Adipose tissue (tissue), 3 donors: ENCODE results near the gene EFCAB3. TPM values are rescaled to one million over a fixed set of nuclear protein-coding genes. Genes with fewer than 3 reads are reported as not detected.
"Not testable (repeated sequence)": the region's sequence is repeated elsewhere in the genome, so short reads cannot be mapped to it uniquely, and the experiment has no call there.

Experiments
- H3K27ac ChIP-seq: one replicate; pipeline ENCODE4 v1.5.1; 2013; ENCODE audit warnings: low read depth, low read length
- WGBS, 3 donors: extraction: QIAGEN DNeasy Blood & Tissue Kit; methylation state at CpG; one replicate each; pipeline ENCODE4 v1.1.7; 2013; 5-methylcytosine and 5-hydroxymethylcytosine counted together
- polyA plus RNA-seq, 3 donors: library from polyadenylated mRNA; stranded (reverse); fragments of 200-250 nt; gene quantifications; one replicate each; pipeline ENCODE4 v1.2.3, GENCODE V29; 2013
- donor health status: healthy with polysubstance abuse.
- donor health status: Bipolar disorder and iron deficiency.
- donor health status: healthy.

The EFCAB3 gene
- not detected for polyA plus RNA-seq

DNA sequence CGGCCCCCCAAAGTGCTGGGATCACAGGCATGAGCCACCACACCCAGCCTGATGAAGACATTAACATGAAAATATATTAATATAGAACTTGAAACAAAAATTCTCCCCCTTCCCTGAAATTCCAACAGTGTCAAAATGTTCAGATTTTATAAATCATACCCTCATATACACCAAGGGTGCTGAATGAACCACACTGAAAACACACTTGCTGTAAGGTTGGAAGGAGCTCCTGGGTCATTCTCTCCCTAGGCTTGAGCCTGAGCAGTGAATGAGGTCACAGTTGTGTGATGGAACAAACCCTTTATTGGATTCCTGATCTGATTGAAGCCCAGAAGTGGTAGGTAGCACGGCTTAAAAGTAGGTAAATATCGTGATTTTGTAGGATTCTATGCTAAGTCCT lies at the start of gene EFCAB3:
Gene EFCAB3 (plus strand): TSS at position 301 of the 400 bp plus-strand sequence. CDS start 2,427 bp downstream, outside the sequence.
- 78 to 91% (median 89%) methylated on average over 3 of the region's 3 CpGs for WGBS, 3 donors
- no peak within 1 kb of the TSS for H3K27ac ChIP-seq

DNA sequence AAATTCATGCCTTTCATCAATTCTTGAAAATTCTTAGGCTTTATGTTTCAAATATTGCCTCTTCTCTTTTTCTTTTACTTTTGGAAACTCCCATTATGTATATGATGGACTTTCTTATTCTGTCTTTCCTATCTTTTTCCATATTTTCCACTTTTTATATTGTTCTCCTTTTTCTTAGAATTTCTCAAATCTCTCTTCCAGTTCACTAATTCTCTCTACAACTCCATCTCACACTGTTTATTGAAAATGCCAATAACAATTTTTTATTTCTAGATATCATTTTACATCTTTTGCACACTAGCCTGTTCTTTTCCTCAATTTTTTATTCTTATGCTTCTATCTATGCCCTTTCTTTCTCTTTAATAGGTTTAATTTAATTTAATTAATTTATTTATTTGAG lies 43.8 kb upstream of the EFCAB3 start:
- H3K27ac ChIP-seq = no peak overlapping the region

DNA sequence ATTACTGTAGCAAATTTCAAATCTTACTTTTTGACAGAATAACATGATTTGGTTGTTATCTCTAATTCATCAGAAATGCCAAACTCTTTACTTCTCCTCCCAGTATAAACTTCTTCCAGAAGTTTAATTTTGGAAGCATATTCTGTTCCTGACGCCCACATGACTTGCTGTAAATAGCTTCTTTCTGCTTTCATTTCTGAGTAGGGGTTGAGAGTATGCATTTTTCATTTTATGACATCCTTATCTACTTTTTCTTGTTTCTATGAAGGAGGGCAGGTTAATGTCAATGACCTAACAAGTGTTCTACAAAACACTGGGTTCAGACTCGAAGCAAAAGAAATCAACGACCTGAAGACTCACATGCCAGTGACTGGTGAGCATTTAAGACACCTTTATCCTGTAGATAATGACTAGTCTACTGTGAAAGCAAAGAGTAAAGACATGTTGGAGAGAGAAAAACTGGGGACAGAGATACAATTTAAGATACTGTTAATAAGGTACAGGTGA lies 36.5 kb upstream of the EFCAB3 start:
- no peak overlapping the region for H3K27ac ChIP-seq
- 17 to 45% (median 35%) methylated on average over 3 of the region's 3 CpGs for WGBS, 3 donors

DNA sequence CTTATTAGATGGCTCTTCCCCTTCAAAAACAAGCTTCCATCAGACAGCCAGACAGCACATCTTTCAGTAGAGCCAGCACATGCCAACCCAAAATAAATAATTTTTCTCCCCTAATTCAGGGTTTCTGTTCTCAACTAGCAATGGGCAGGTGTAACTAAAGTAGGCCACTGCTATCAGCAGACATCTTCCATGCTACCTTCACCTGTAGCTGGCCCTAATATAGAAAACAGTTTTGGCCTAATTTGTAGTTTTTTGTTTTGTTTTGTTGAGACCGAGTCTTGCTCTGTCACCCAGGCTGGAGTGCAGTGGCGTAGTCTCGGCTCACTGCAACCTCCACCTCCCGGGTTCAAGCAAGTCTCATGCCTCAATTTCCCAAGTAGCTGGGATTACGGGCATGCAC lies 29.2 kb upstream of the EFCAB3 start:
- no peak overlapping the region for H3K27ac ChIP-seq
- WGBS, 3 donors = 81 to 94% (median 87%) methylated on average over 5 of the region's 5 CpGs

DNA sequence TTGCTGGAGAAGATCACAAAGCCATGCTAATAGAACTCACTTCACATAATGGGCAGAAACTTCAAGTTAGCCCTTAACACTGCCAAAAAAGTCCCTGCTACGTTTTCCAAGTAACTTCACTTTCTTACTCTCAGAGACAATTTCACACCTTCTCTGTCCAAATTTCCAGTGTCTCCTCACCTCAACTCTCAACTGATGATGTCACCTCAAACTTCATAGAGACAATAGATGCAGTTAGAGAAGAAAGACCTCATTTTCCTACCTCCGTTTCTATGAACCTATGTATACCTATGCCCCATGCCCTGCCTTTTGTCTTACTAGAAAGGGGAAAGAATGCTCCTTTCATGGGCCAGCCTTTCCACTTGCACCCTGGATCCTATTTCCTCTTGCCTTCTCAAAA lies 14.2 kb upstream of the EFCAB3 start:
- H3K27ac ChIP-seq = no peak overlapping the region
- 54 to 76% (median 73%) methylated on average over 2 of the region's 2 CpGs for WGBS, 3 donors

DNA sequence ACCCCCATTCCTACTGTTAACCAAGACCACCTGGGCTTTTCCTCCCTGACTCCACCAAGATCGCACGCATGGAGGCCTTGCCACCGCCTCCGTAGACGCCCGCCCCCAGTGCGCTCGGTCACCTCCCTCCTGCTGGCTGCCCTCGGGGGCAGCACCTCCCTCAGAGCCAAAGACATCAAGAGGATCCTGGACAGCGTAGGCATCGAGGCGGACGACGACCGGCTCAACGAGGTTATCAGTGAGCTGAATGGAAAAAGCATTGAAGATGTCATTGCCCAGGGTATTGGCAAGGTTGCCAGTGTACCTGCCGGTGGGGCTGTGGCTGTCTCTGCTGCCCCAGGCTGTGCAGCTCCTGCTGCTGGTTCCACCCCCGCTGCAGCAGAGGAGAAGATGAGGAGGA lies 1.2 kb downstream of the EFCAB3 start:
- 88 to 91% (median 90%) methylated on average over 18 of the region's 18 CpGs for WGBS, 3 donors
- H3K27ac ChIP-seq = no peak overlapping the region

DNA sequence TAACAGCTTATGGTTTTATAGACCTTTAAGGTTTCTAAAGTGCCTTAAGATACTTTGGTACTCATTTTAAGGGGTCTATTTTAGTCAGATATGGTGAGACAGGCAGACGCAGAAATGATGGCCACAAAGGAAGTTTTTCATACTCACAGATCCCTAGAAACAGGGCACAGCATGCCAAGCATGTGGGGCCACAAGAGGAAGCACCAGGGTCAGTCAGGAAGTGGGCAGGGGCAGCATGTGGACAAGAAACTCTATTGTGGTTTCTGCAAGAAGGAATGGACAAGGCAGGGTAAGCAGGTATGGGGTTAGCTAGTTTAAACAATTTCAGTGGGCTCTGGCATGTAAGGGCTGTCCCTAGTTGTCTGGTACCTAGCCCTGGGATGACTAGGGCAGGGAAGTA lies 8.5 kb downstream of the EFCAB3 start:
- H3K27ac ChIP-seq = no peak overlapping the region
- WGBS, 3 donors = 28 to 50% (median 50%) methylated on average over 1 of the region's 1 CpG

DNA sequence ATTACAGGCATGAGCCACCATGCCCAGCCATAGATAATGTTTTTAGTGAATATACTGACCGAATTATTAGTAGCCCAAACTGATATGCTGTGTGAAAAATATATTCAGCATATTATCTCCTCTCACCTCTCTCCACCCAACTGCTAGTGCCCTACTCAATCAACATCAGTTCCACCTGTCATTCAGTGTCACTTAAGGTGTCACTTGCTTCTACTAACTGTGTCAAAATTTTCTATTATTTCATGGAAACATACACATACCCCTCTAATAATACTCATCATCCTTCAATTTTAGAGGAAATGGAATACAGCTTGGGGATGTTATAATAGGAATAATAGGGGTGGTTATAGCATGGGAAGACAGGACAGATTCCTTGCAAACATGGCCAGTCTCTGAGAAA lies 12.6 kb downstream of the EFCAB3 start:
- no peak overlapping the region for H3K27ac ChIP-seq
- WGBS, 3 donors = 43 to 83% (median 78%) methylated on average over 1 of the region's 1 CpG

DNA sequence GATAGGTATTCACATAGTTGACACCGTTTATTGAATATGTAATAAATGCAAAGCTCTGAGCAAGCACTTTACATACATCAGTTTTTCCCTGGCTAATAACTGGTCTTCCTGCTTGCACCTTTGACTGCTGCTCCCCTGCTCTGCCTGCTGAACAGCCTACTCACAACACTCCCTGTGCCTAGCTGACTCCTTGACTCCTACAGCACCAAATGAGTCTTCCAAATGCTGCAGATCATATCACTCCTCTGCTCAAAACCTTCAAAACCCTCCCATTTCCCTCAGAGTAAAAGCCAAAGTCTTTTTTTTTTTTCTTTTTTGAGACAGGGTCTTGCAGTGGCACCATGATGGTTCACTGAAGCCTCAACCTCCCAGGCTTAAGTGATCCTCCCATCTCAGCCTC lies 18.5 kb downstream of the EFCAB3 start:
- H3K27ac ChIP-seq = no peak overlapping the region
- WGBS, 3 donors = 87 to 92% (median 87%) methylated on average over 1 of the region's 1 CpG

DNA sequence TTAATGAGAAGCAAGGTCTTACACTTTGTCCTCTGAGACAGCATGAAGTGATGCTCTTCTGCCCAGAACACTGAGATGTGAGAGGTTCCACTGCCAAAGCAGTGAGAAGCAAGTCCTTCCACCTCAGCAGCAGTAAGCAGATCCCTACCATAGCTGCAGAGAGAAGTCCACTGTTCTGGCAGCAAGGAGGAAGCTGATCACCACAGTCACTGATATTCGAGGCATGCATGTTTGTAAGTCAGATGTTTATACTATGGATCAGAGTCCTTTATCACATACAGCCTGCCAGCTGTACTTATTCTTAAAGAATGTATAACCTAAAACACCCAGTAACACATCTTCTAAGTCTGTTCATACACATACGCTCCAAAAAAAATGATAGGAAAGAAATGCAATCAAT lies 25.1 kb downstream of the EFCAB3 start:
- 47 to 49% (median 49%) methylated on average over 2 of the region's 2 CpGs for WGBS, 3 donors
- no peak overlapping the region for H3K27ac ChIP-seq

DNA sequence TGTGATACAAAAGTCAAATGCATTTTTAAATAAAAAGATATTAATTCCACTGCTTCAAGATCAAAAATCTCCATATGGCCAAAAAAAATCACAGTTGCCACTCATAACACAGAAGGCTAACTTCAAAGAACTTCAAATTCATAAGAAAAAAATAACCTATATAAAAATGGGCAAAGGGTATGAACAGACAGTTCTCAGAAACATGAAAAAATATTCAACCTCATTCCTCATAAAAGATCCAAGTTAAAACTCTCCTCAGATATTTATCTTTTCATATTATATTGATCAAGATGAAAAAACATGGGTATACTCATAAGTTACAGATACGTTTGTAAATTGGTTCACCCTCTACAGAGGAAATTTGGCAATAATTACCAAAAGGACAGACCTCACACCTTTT lies 32.7 kb downstream of the EFCAB3 start:
- H3K27ac ChIP-seq = not testable (repeated sequence)
- WGBS, 3 donors = 79 to 87% (median 85%) methylated on average over 1 of the region's 1 CpG

DNA sequence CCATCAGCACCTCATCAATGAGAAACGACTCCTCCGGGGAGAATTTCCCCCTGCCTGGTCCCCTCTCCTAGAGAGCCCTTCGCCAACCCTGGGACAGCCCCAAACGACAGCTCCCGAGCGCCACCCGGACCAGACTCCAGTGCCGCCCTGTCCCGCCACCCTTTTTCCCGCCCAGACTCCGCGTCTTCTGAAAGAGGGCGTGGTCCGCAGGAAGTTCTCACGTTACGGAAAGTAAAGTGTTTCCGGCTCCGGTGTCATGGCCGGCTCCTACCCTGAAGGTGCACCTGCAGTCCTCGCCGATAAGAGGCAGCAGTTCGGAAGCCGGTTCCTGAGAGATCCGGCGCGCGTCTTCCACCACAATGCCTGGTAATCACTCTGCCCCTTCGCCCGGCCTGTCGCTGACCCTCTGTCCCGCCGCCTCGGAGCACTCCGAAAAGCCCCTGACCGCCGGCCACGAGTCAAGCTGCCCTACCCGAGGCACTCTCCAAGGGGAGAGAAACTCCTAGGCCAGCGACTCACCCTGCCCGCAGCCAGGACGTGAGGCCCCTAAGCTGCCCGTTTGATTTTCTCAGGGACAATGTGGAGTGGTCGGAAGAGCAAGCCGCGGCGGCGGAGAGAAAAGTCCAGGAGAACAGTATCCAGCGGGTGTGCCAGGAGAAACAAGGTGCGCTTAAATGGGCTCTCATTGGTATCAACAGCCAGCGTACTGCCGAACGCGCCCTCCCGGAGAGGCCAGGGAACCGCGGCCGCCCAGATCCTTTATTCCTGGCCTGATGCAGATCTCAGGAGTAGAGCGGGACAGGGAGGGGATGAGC lies 43.5 kb downstream of the EFCAB3 start, which contains the start of gene METTL2A:
Gene METTL2A (plus strand): TSS at position 251 of the 815 bp plus-strand sequence. CDS start 6 bp downstream, at position 257.
- WGBS, 3 donors = 0 to 1% (median 1%) methylated on average over 51 to 57 of the region's 58 CpGs
- not testable (repeated sequence) for H3K27ac ChIP-seq

DNA sequence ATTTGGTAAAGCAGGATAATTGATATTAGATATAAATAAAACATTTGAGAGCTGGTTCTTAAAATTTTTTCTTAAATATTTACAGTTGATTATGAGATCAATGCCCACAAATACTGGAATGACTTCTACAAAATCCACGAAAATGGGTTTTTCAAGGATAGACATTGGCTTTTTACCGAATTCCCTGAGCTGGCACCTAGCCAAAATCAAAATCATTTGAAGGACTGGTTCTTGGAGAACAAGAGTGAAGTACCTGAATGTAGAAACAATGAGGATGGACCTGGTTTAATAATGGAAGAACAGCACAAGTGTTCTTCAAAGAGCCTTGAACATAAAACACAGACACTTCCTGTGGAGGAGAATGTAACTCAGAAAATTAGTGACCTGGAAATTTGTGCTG lies 45.9 kb downstream of the EFCAB3 start:
- not testable (repeated sequence) for H3K27ac ChIP-seq
- 60 to 82% (median 79%) methylated on average over 1 of the region's 2 CpGs for WGBS, 3 donors

DNA sequence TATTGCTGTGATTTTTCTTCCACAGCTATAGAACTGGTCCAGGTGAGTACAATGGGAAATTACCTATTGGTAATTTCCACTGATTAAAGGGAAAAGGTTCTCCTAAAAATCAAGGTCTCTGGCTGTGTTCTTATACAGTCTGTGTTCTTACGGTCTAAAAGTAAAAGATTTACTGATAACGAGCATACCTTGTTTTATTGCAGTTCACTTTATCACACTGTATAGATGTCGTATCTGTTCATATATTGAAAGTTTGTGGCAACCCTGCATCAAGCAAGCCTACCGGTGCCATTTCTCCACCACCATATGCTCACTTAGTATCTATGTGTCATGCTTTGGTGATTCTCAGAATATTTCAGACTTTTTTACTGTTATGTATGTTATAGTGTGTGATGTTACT lies 54.9 kb downstream of the EFCAB3 start:
- 89 to 95% (median 93%) methylated on average over 4 of the region's 4 CpGs for WGBS, 3 donors
- not testable (repeated sequence) for H3K27ac ChIP-seq

DNA sequence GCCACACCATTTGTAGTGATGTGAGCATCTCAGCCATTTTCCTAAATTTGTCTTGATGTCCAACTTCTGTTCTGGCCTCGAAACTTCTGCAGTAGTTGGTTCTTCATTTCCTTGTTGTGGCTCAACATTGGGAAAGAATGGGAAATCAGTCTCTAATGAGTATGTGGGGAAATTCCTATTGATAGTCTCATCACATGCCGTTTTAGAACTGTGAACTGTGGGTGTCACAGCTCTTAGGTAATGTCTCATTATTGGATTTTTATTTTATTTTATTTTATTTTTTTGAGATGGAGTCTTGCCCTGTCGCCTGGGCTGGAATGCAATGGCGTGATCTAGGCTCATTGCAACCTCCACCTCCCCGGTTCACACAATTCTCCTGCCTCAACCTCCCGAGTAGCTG lies 60.8 kb downstream of the EFCAB3 start:
- WGBS, 3 donors = 88 to 99% (median 98%) methylated on average over 6 of the region's 6 CpGs
- not testable (repeated sequence) for H3K27ac ChIP-seq

DNA sequence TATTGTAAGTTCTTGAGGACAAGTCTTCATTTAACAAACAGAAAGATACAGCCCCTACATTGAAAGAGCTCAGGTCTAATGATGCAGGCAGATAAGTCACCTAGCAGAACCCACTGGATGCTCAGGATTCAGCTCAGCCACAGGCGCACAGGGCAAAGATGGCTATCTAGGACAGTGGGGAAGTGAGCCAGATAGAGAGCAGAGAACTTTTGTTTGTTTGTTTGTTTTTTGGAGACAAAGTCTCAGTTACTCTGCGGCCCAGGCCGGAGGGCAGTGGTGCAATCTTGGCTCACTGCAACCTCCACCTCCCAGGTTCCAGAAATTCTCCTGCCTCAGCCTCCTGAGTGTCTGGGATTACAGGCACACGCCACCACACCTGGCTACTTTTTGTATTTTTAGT lies 63.7 kb downstream of the EFCAB3 start:
- H3K27ac ChIP-seq = no peak overlapping the region
- WGBS, 3 donors = 94 to 96% (median 96%) methylated on average over 4 of the region's 4 CpGs

DNA sequence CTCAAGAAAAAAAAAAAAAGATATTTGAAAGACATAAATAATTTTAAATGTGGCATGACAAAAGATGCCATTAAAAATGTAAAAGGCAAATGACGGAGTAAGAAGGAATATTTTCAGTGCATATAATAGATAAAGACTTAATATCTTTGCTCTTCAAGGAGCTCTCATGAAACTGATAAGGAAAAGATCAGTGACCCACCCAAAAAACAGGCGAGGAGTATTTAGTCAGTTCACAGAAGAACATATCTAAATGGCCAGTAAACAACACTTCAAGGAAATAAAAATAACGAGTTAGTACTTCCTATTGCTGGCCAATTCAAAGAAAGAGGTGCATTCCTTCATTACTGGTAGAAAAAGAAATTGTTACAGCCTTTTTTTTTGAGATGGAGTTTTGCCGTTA lies 65.4 kb downstream of the EFCAB3 start:
- 91 to 94% (median 93%) methylated on average over 4 of the region's 4 CpGs for WGBS, 3 donors
- H3K27ac ChIP-seq = not testable (repeated sequence)

DNA sequence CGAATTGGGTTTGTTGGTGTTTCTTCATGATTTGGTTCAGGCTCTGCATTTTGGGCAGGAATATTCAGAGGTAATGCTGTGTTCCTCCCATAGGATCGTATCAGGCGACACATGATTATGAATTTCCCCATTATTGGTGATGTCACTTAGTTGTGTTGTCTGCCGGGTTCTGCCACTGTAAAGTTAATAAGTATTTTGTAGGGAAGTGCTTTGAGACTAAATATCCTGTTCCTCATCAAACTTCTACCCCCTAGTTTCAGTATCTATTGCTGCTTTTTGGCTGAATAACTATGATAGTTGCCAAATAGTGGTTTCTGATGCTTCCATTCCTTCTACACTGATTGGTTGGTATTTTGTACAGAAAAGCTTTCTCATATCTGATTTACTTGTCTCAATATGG lies 71.8 kb downstream of the EFCAB3 start:
- 87 to 98% (median 88%) methylated on average over 4 of the region's 4 CpGs for WGBS, 3 donors
- not testable (repeated sequence) for H3K27ac ChIP-seq

DNA sequence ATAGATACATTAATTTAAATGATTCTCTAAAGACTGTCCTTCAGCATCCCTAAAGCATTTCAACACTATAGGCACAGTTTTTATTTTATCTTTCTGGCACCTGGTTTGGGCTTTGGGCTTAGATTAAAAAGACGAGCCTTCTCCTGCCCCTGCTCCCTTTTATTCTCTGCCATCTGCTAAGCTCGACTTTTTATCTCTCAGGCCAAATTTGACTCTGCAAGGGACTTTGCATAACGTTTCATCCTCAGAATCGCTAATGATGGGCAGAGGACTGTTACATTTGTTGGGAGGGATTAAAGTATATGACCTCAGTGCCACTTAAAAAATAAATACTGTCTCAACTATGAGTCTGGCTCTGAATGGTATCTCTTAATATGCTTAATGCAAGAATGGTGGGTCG lies 72.7 kb downstream of the EFCAB3 start:
- 82 to 83% (median 82%) methylated on average over 5 of the region's 5 CpGs for WGBS, 3 donors
- H3K27ac ChIP-seq = not testable (repeated sequence)

DNA sequence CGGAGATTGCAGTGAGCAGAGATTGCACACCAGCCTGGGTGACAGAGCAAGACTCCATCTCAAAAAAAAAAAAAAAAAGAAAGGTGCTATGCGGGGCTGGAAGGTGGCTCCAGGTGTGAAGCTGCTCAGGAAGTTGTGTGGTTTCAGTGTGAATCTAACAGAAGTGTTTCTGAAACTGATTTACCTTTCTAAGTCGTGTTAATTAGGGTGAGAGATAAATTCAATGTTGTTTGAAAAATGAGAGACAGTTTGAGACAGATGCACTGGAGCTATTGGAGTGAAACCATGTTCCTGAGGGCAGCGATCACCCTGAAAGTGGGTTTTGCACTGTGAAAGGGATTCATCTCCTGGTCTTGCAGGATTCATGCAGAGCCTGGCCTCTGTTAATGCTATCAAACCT lies 73.3 kb downstream of the EFCAB3 start:
- 76 to 83% (median 79%) methylated on average over 4 of the region's 4 CpGs for WGBS, 3 donors
- not testable (repeated sequence) for H3K27ac ChIP-seq
